Measurements from ENCODE around the gene OPRL1. TPM values are rescaled to one million over a fixed set of nuclear protein-coding genes. Genes with fewer than 3 reads are reported as not detected.
"Not testable (repeated sequence)": the region's sequence is repeated elsewhere in the genome, so short reads cannot be mapped to it uniquely, and the experiment has no call there.

The OPRL1 gene
- total RNA-seq, 1 donor from 2014 or later, result 0.32 TPM

DNA sequence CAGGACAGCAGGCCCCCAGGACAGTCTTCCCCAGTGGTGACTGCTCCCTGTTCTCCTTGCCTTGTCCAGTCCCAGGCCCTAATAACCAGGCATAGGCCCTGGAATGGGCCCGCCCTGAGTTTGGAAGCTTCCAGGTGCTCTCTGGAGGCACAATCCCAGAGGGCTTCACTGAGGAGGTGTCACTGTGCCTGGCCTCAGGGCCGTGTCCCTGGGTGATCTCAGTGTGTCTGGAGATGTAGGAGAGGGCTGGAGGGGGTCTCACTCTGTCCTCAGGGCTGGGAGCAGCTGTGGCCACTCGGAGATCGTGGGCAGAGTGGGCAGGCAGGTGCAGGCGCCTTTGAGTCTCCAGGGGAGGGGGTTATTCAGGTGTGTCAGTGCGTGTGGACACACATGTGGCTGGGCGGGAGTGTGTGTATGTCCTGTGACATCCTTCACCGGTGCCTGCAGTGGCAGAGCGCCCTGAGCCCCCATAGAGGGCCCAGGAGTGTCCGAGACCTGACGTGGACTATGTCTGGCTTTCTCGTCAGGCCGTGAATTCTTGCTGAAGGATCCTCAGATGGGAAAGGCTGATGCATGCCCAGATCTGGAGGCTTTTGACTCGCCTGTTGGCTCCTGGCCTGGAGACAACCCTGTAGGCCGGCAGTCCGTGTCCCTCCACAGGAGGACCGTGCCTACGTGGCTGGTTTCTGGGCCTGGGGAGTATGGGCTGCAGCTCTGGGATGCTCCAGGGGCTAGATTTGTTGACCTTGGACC, 33.0 kb downstream of the OPRL1 start:
- Mint-ChIP-seq H3K4me1 (ENCODE audit: low read depth) (no peaks in the 10 kb centered on the region), H3K4me3 (ENCODE audit: low read depth) (no peak overlapping the region), H3K27ac (no peak overlapping the region), H3K36me3 (ENCODE audit: low read depth) (no peaks in the 10 kb centered on the region), H3K9me3 (no peaks in the 10 kb centered on the region), H3K27me3 (ENCODE audit: low read depth) (no peaks in the 10 kb centered on the region)
- peak; percentile 7 for DNase-seq (ENCODE audit: low spot score)
- intact Hi-C loops (cut with micrococcal nuclease), result no loop called here

DNA sequence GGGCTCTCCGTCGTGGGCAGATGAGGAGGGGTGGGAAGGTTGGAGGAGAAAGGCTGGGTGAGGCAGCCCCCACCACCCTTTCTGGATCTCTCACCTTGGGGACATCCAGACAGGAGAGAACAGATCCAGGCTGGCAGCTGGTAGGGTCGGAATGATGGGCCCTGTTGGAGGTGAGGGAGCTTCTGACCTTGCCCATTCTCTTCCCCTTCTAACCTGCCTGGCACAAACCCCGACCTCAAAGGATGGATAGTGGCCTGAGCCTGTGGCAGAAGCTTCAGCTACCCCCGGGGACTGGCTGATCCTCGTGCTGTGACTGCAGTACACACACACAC, 33.5 kb downstream of the OPRL1 start:
- H3K36me3 Mint-ChIP-seq (ENCODE audit: low read depth), result no peaks in the 10 kb centered on the region
- intact Hi-C loops (cut with micrococcal nuclease), result no loop called here
- H3K4me1 Mint-ChIP-seq (ENCODE audit: low read depth), result no peaks in the 10 kb centered on the region
- no peak overlapping the region for H3K4me3 Mint-ChIP-seq (ENCODE audit: low read depth)
- no peaks in the 10 kb centered on the region for H3K27me3 Mint-ChIP-seq (ENCODE audit: low read depth)
- no peak overlapping the region for H3K27ac Mint-ChIP-seq
- DNase-seq (ENCODE audit: low spot score), result no peak
- no peaks in the 10 kb centered on the region for H3K9me3 Mint-ChIP-seq

DNA sequence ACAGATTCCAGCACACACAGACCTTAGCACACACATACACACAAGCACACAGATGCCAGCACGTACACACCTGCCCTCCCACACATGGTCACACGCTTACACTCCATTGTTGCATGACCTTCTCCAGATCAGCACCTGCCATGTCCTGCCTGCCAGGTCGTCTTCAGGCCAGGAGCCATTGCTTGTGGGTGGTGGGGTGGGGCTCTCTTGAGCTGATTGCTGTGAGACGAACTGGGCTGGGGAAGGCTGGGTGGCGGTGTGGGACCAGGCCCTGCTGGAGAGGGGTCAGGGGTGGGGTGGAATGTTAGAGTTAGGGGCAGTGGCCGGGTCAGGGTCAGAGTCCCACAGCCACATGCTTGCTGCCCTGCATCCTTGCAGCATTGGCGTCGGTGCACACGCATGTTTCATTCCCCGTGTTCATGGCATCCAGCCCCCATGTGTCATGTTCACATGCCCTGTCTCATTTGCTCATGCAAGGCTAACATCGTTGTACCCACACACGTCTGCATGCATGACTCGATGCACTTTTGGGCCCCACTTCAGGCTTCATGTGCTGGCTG, 34.0 kb downstream of the OPRL1 start:
- no peak overlapping the region for H3K27ac Mint-ChIP-seq
- H3K4me3 Mint-ChIP-seq (ENCODE audit: low read depth), result no peak overlapping the region
- intact Hi-C loops (cut with micrococcal nuclease), result no loop called here
- DNase-seq (ENCODE audit: low spot score), result peak; percentile 6
- no peaks in the 10 kb centered on the region for H3K9me3 Mint-ChIP-seq
- H3K4me1 Mint-ChIP-seq (ENCODE audit: low read depth), result no peaks in the 10 kb centered on the region
- no peaks in the 10 kb centered on the region for H3K27me3 Mint-ChIP-seq (ENCODE audit: low read depth)
- H3K36me3 Mint-ChIP-seq (ENCODE audit: low read depth), result no peaks in the 10 kb centered on the region

DNA sequence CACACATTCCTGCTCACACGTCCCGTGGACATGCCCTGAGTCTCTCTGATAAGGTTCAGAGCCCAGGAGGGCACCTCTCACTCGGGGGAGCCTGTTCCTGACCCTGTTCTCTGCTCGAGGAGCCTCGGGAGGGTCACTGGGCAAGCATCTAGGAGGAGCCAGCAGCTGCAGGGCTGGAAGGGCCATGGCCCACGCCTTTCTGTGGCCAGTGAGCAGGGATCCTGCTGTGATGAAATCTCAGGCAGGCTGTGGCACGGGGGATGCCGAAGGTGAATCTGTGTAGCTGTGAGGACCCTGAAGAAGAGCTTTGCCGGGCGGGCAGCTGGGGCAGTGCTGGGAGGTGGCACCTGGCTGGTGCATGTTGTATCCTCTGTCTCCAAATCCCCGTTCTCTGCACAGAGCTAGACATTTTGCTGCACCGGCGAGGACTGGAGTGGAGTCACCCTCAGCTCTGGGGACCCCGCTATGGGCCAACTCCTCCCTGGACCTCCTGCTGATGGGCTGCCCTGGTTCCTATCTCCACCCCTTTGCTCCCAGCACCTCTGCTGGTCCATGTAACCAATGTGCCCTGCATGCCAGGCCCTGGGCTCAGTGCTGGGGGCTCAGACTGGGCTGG, 34.6 kb downstream of the OPRL1 start:
- intact Hi-C loops (cut with micrococcal nuclease), result no loop called here
- Mint-ChIP-seq H3K9me3 (no peaks in the 10 kb centered on the region), H3K27me3 (ENCODE audit: low read depth) (no peaks in the 10 kb centered on the region), H3K36me3 (ENCODE audit: low read depth) (no peaks in the 10 kb centered on the region), H3K4me1 (ENCODE audit: low read depth) (no peaks in the 10 kb centered on the region), H3K27ac (no peak overlapping the region), H3K4me3 (ENCODE audit: low read depth) (no peak overlapping the region)
- DNase-seq (ENCODE audit: low spot score), result peak; percentile 5

DNA sequence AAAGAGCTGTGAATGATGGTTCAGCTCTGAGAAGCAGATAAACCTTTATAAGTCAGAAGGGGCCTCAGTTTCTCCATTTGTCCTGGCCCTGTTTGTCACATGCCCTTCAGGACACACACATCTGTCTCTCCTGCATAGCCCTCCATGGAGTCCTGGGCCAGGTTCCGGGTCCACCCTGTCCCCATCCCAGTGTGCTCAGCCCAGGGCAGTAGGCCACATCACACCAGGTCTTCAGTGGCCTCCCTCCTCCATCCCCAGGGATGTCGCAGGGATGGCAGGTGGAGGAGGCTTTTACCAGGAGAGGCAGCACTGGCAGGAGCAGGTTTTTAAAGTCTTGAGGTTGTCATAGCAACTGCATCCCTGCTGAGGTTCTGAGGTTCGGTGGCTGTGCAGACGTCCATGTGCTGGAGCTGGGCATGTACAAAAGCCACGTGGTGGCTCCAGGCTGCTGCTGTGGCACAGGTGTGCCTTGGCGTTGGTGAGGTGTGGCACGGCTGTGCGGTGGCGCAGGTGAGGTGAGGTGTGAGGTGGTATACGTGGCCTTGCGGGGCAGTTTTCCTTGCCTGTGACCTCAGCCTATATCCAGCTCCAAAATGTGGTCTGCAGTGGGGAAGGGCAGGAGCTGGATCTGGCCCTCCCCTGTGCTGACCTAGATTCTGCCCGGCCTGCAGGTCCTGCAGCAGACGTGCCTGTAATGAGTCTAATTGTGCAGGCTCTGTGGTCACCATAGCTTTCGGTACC, 35.5 kb downstream of the OPRL1 start:
- intact Hi-C loops (cut with micrococcal nuclease), result no loop called here
- H3K9me3 Mint-ChIP-seq, result no peaks in the 10 kb centered on the region
- H3K4me3 Mint-ChIP-seq (ENCODE audit: low read depth), result no peak overlapping the region
- H3K27me3 Mint-ChIP-seq (ENCODE audit: low read depth), result no peaks in the 10 kb centered on the region
- no peak overlapping the region for H3K27ac Mint-ChIP-seq
- H3K4me1 Mint-ChIP-seq (ENCODE audit: low read depth), result peaks cover 7% of the 10 kb centered on the region
- no peaks in the 10 kb centered on the region for H3K36me3 Mint-ChIP-seq (ENCODE audit: low read depth)
- DNase-seq (ENCODE audit: low spot score), result peak; percentile 7

DNA sequence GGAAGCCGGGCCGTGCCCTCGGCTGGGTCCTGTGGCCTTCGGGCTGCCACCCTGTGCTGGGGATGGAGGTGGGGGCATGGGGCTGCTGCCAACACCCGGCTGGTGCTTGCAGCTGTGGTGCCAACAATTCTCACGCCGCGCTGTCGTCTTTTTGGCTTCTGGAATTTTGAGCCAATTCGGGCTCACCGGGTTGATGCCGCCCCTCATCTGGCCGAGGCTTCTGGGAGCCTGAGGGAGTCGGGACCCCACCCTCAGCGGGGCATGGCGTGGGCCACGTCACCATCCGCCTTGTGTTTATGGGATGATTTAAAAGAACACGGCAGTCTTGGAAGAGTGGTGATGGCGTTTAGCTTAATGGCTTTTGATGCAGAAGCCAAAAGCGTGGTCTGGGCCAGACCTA, 36.1 kb downstream of the OPRL1 start:
- no peak overlapping the region for H3K4me3 Mint-ChIP-seq (ENCODE audit: low read depth)
- H3K36me3 Mint-ChIP-seq (ENCODE audit: low read depth), result no peaks in the 10 kb centered on the region
- peaks cover 2% of the 10 kb centered on the region for H3K27me3 Mint-ChIP-seq (ENCODE audit: low read depth)
- H3K9me3 Mint-ChIP-seq, result no peaks in the 10 kb centered on the region
- DNase-seq (ENCODE audit: low spot score), result peak; percentile 8
- H3K27ac Mint-ChIP-seq, result no peak overlapping the region
- intact Hi-C loops (cut with micrococcal nuclease), result no loop called here
- H3K4me1 Mint-ChIP-seq (ENCODE audit: low read depth), result peaks cover 9% of the 10 kb centered on the region

DNA sequence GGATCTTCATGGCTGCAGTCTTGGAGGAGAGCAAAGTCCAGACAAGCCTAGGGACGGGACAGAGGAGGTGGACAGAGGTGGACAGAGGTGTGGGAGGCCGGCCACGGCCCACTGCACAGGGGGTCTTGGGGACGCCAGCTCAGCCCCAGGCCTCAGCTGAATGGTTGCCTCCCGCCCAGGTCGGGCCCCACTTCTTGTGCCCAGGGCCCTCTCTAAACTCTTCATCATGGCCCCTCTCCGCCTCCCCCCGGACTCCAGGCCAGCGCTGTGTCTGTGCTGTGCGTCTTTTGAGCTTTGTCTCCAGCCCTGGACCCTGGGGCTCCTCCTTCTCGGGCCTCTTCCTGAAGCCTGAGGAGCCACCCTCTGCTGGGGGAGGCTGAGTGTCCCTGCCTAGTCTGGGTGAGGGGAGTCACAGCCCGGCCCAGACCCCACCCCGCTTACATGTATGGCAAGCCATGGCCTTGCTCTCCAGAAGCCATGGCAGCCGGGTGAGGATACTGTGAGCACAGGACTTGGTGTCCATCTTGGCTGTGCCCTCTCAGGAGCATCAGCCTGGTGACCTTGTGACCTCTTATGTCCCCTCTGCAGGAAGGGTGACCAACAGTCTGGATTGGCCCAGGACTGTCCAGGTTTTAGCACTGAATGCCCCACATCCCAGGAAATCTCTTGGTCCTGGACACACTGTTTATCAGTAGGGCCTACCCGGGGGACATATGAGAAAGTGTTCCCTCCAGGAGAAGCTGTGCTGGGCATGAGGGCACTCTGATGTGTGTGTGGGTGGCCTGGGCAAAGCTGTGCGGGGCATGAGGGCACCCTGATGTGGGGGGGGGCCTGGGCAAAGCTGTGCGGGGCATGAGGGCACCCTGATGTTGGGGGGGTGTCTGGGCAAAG, 36.9 kb downstream of the OPRL1 start:
- intact Hi-C loops (cut with micrococcal nuclease), result no loop called here
- Mint-ChIP-seq H3K9me3 (no peaks in the 10 kb centered on the region), H3K4me1 (ENCODE audit: low read depth) (peaks cover 9% of the 10 kb centered on the region), H3K27me3 (ENCODE audit: low read depth) (peaks cover 4% of the 10 kb centered on the region), H3K4me3 (ENCODE audit: low read depth) (no peak overlapping the region), H3K36me3 (ENCODE audit: low read depth) (no peaks in the 10 kb centered on the region), H3K27ac (no peak overlapping the region)
- peak; percentile 6 for DNase-seq (ENCODE audit: low spot score)

DNA sequence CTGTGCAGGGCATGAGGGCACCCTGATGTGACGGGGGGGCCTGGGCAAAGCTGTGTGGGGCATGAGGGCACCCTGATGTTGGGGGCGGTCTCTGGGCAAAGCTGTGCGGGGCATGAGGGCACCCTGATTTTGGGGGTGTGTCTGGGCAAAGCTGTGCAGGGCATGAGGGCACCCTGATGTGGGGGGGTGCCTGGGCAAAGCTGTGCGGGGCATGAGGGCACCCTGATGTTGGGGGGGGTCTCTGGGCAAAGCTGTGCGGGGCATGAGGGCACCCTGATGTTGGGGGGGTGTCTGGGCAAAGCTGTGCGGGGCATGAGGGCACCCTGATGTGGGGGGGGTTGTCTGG, 37.5 kb downstream of the OPRL1 start:
- H3K9me3 Mint-ChIP-seq; H3K4me1 Mint-ChIP-seq (ENCODE audit: low read depth); intact Hi-C loops (cut with micrococcal nuclease); H3K27ac Mint-ChIP-seq; DNase-seq (ENCODE audit: low spot score); H3K36me3 Mint-ChIP-seq (ENCODE audit: low read depth); H3K27me3 Mint-ChIP-seq (ENCODE audit: low read depth); H3K4me3 Mint-ChIP-seq (ENCODE audit: low read depth): not testable (repeated sequence)

DNA sequence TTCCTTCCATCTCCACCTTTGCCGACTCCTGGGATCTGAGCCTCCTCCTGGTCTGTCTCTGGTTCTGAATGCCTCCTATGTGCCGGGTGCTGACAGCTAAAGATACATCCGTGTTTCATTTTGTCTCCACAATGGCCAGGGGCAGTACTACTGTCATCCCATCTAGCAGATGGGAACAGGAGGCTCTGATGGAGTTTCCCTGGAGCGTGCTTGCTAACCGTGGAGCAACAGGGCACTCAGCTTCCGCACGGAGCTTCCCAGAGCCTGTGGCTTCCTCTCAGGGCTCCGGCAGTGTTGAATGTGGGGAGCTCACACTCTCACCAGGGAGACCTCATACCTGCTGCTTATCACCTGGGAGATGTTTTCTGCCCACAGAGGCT, 39.4 kb downstream of the OPRL1 start:
- H3K4me3 Mint-ChIP-seq (ENCODE audit: low read depth), result no peak overlapping the region
- intact Hi-C loops (cut with micrococcal nuclease), result no loop called here
- H3K9me3 Mint-ChIP-seq, result no peaks in the 10 kb centered on the region
- peak; percentile 6 for DNase-seq (ENCODE audit: low spot score)
- no peaks in the 10 kb centered on the region for H3K36me3 Mint-ChIP-seq (ENCODE audit: low read depth)
- H3K27me3 Mint-ChIP-seq (ENCODE audit: low read depth), result peaks cover 6% of the 10 kb centered on the region
- peaks cover 9% of the 10 kb centered on the region for H3K4me1 Mint-ChIP-seq (ENCODE audit: low read depth)
- no peak overlapping the region for H3K27ac Mint-ChIP-seq

DNA sequence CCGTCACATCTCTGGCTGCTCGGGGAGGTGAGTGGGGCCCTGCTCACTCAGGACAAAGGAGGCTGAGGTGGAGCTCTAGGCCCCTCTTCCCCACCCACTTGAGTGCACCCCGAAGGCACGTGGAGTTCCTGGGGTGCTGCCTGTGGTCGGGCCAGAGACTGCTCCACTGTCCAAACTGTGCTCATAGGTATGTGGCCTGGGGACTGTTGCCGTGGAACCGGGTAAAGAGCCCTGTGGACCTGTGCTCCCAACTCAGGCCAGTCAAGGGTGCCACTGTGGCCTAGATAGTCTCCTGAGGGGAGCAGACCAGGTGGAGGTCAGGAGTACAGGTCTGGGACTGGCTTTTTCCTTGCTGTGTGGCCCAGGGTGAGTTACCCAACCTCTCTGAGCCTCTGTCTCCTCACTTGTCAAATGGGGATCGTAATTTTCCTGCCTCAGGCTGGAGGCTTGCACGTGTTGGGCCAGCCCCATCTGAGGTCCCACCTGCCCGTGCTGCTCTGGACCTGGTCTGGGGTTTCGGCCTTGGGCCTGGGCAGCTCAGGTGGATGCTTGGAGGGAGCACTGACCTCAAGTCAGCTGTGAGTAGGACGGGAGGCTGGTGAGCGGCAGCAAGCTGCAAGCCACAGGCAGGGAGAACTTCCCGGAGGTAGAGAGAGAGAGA, 39.9 kb downstream of the OPRL1 start:
- Mint-ChIP-seq H3K9me3 (no peaks in the 10 kb centered on the region), H3K4me1 (ENCODE audit: low read depth) (peaks cover 9% of the 10 kb centered on the region), H3K27ac (no peak overlapping the region), H3K36me3 (ENCODE audit: low read depth) (no peaks in the 10 kb centered on the region), H3K4me3 (ENCODE audit: low read depth) (peak overlapping the region; percentile 60), H3K27me3 (ENCODE audit: low read depth) (peaks cover 10% of the 10 kb centered on the region)
- DNase-seq (ENCODE audit: low spot score), result peak; percentile 25
- intact Hi-C loops (cut with micrococcal nuclease), result loop anchor here (2.0 kb wide), 2 partner anchors 37 to 139 kb away; partner anchors contain the start of gene PRPF6

DNA sequence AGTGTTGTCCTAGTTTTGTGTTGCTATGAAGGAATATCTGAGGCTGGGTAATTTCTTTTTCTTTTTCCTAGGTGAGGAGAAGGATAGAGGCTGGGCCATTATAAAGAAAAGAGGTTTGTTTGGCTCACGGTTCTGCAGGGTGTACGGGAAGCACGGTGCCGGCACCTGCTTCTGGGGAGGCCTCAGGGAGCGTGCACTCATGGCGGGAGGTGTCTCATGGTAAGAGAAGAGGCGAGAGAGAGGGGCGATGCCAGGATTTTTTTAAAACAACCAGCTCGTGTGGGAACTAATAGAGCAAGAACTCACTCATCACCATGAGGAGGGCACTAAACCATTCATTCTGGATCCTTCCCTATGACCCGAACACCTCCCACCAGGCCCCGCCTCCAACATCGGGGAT, 41.7 kb downstream of the OPRL1 start:
- H3K27ac Mint-ChIP-seq, result no peak overlapping the region

DNA sequence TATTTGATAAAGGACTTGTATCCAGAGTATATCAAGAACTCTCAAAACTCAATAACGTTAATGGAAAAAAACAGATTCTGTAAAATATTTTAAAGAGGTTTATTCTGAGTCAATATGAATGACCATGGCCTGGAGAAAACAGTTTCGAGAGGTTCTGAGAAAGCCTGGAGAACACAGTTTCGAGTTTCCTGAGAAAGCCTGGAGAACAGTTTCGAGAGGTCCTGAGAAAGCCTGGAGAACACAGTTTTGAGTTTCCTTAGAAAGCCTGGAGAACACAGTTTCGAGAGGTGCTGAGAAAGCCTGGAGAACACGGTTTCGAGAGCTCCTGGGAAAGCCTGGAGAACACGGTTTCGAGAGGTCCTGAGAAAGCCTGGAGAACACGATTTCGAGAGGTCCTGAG, 43.0 kb downstream of the OPRL1 start:
- not testable (repeated sequence) for H3K27ac Mint-ChIP-seq

More for the DNA sequence above, 41.7 kb downstream of the OPRL1 start:
- no peak for DNase-seq (ENCODE audit: low spot score)
- Mint-ChIP-seq H3K4me1 (ENCODE audit: low read depth) (peaks cover 9% of the 10 kb centered on the region), H3K27me3 (ENCODE audit: low read depth) (peaks cover 10% of the 10 kb centered on the region), H3K4me3 (ENCODE audit: low read depth) (no peak overlapping the region), H3K36me3 (ENCODE audit: low read depth) (no peaks in the 10 kb centered on the region), H3K9me3 (no peaks in the 10 kb centered on the region)
- intact Hi-C loops (cut with micrococcal nuclease), result loop anchor here (2.0 kb wide), 2 partner anchors 39 to 141 kb away; partner anchors contain the start of gene PRPF6

More for the DNA sequence above, 43.0 kb downstream of the OPRL1 start:
- intact Hi-C loops (cut with micrococcal nuclease); H3K27me3 Mint-ChIP-seq (ENCODE audit: low read depth); H3K9me3 Mint-ChIP-seq; H3K4me1 Mint-ChIP-seq (ENCODE audit: low read depth); DNase-seq (ENCODE audit: low spot score); H3K4me3 Mint-ChIP-seq (ENCODE audit: low read depth); H3K36me3 Mint-ChIP-seq (ENCODE audit: low read depth): not testable (repeated sequence)

Measured in activated T-helper 2 cell treated with anti-CD3 and anti-CD28 coated beads, Interferon-gamma antibody, Interleukin-2, Interleukin-4, amounts not matched to agents 10 μg/mL and 5 μg/mL and 100 μg/mL, durations not matched to agents 14 hours and 24 hours and 36 hours (primary cell).